ENCODE results near the gene RTN4R.

- TF ChIP-seq, protein P1, sequence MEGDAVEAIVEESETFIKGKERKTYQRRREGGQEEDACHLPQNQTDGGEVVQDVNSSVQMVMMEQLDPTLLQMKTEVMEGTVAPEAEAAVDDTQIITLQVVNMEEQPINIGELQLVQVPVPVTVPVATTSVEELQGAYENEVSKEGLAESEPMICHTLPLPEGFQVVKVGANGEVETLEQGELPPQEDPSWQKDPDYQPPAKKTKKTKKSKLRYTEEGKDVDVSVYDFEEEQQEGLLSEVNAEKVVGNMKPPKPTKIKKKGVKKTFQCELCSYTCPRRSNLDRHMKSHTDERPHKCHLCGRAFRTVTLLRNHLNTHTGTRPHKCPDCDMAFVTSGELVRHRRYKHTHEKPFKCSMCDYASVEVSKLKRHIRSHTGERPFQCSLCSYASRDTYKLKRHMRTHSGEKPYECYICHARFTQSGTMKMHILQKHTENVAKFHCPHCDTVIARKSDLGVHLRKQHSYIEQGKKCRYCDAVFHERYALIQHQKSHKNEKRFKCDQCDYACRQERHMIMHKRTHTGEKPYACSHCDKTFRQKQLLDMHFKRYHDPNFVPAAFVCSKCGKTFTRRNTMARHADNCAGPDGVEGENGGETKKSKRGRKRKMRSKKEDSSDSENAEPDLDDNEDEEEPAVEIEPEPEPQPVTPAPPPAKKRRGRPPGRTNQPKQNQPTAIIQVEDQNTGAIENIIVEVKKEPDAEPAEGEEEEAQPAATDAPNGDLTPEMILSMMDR (IDR thresholded peaks at IDR 0.05) = no peak
- TF ChIP-seq POLR2A (IDR thresholded peaks at IDR 0.05) = no peak
Observed at GRCh38 chr22:20192972-20193760, 75.0 kb downstream of the RTN4R start.
